ENCODE data around the gene RBMS3. TPM values are rescaled to one million over a fixed set of nuclear protein-coding genes. Genes with fewer than 3 reads are reported as not detected.
A peak's percentile ranks its signal among the peaks of the same experiment; 100 is the strongest.

RBMS3 gene
- total RNA-seq, 3 donors from 2014 or later, result 48.4 to 117 (median 103) TPM

GRCh38 chr3:29912600-29913288, 631.9 kb downstream of the RBMS3 start:
- no peaks in the 10 kb centered on the region for H3K36me3 ChIP-seq
- no peak for DNase-seq (ENCODE audit: low spot score in 2 of 2)
- no peak overlapping the region for H3K27ac ChIP-seq
- no peaks in the 10 kb centered on the region for H3K9me3 ChIP-seq
- TF ChIP-seq, protein P1, sequence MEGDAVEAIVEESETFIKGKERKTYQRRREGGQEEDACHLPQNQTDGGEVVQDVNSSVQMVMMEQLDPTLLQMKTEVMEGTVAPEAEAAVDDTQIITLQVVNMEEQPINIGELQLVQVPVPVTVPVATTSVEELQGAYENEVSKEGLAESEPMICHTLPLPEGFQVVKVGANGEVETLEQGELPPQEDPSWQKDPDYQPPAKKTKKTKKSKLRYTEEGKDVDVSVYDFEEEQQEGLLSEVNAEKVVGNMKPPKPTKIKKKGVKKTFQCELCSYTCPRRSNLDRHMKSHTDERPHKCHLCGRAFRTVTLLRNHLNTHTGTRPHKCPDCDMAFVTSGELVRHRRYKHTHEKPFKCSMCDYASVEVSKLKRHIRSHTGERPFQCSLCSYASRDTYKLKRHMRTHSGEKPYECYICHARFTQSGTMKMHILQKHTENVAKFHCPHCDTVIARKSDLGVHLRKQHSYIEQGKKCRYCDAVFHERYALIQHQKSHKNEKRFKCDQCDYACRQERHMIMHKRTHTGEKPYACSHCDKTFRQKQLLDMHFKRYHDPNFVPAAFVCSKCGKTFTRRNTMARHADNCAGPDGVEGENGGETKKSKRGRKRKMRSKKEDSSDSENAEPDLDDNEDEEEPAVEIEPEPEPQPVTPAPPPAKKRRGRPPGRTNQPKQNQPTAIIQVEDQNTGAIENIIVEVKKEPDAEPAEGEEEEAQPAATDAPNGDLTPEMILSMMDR (IDR thresholded peaks at IDR 0.05), result no peak
- TF ChIP-seq POLR2A (IDR thresholded peaks at IDR 0.05) (no peak), POLR2AphosphoS5 (IDR thresholded peaks at IDR 0.05) (no peak)
- H3K4me1 ChIP-seq, result no peaks in the 10 kb centered on the region
- no peak overlapping the region for H3K4me3 ChIP-seq
- H3K27me3 ChIP-seq, result no peaks in the 10 kb centered on the region
- intact Hi-C loops (cut with DNase I; ENCODE audit: low total_unique reads), result no loop called here

DNA sequence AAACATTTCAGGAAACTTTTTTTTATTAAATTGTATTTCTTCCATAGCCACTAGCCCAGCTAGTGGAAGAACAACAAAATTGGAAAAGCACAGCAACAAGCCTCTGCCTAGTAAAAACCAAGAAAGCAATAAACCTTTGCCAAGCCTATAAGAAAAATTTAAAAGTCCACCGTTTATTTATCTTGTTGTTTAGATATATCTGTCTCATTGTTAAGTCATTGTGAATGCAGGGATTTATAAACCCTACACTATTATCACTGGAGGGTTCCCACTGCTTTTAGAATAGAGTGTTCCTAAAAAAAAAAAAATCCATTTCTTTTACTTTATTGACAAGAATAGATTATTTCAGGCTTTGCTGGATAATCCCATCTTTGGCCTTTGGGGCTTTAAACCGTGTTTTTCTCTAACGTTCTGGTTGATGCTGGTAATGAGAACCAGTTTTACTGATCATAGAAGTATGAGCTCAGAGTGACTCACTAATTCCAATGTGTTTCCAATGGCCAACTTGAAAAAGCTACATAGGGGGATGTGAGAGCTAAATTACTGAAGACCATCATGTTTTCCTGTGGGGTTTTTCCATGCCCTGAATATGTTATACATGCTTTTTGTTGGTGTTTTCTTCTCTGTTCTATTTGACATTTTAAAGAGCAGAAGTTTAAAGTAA, 634.1 kb downstream of the RBMS3 start:
- DNase-seq (ENCODE audit: low spot score in 2 of 2), result no peak
- no peaks in the 10 kb centered on the region for H3K27me3 ChIP-seq
- peaks cover 4% of the 10 kb centered on the region for H3K36me3 ChIP-seq
- no peaks in the 10 kb centered on the region for H3K9me3 ChIP-seq
- H3K4me1 ChIP-seq, result no peaks in the 10 kb centered on the region
- intact Hi-C loops (cut with DNase I; ENCODE audit: low total_unique reads), result no loop called here
- TF ChIP-seq POLR2AphosphoS5 (IDR thresholded peaks at IDR 0.05), result no peak
- TF ChIP-seq, protein P1 (IDR thresholded peaks at IDR 0.05), result no peak
- no peak for TF ChIP-seq POLR2A (IDR thresholded peaks at IDR 0.05)
- peak overlapping the region in 1 of 2 donors; percentile 9 for H3K27ac ChIP-seq
- H3K4me3 ChIP-seq, result no peak overlapping the region

GRCh38 chr3:29919571-29919970, 638.7 kb downstream of the RBMS3 start:
- Histone ChIP-seq H3K36me3 (peaks cover 4% of the 10 kb centered on the region), H3K27ac (no peak overlapping the region), H3K4me1 (no peaks in the 10 kb centered on the region), H3K27me3 (no peaks in the 10 kb centered on the region), H3K9me3 (no peaks in the 10 kb centered on the region), H3K4me3 (no peak overlapping the region)
- TF ChIP-seq, protein P1 (IDR thresholded peaks at IDR 0.05), result no peak
- TF ChIP-seq POLR2A (IDR thresholded peaks at IDR 0.05) (no peak), POLR2AphosphoS5 (IDR thresholded peaks at IDR 0.05) (no peak)
- intact Hi-C loops (cut with DNase I; ENCODE audit: low total_unique reads), result no loop called here
- DNase-seq (ENCODE audit: low spot score in 2 of 2), result no peak

DNA sequence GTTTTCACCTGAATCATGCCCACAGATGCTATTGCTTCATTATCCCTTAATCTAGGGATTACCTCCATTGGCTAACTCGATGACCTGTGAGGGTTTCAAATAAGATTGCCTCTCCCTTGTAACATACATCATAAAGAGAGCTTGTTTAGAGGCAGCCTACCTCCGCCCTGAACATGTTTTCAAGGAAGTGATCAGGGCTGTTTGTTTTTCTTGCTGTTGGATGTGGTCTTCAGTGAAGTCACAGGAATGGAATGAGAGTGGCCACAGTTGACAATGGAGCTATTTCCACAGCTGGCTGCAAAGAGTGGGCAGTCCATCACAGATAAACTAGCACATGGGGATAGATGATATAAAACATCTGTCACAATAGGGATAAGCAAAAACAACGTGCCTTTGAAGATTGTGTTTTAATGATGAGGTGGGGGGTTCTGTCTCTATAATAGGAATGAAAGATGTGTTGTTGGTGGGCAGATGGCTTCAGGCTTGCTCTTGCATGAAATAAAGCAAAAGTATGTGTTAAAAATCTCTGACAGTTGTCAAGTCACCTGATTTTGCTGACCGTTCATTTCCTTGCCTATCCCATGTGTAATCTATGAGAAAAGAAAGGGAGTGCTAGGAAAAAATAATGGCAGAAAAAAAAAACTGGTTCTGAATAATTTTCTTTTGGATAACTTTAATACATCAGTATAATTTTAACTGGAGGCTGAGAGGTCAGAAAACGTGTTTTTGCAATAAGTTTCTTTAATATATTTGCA, 642.3 kb downstream of the RBMS3 start:
- Histone ChIP-seq H3K9me3 (no peaks in the 10 kb centered on the region), H3K36me3 (peaks cover 4% of the 10 kb centered on the region), H3K27me3 (no peaks in the 10 kb centered on the region), H3K4me3 (no peak overlapping the region), H3K4me1 (no peaks in the 10 kb centered on the region), H3K27ac (no peak overlapping the region)
- TF ChIP-seq, protein P1 (IDR thresholded peaks at IDR 0.05), result no peak
- peak in 1 of 3 donors; percentile 56 for TF ChIP-seq POLR2AphosphoS5 (IDR thresholded peaks at IDR 0.05)
- TF ChIP-seq POLR2A (IDR thresholded peaks at IDR 0.05), result no peak
- no peak for DNase-seq (ENCODE audit: low spot score in 2 of 2)
- intact Hi-C loops (cut with DNase I; ENCODE audit: low total_unique reads), result no loop called here
